H9 (cell line): ENCODE results near the gene GABRB1. TPM values are rescaled to one million over a fixed set of nuclear protein-coding genes. Genes with fewer than 3 reads are reported as not detected.

Source experiments
- DNase-seq: peaks from one replicate; pipeline ENCODE4 v3.0.0-alpha.2; 2017
- H2AFZ ChIP-seq: one replicate; pipeline ENCODE4 v1.6.1; 2013; ENCODE audit warnings: mild to moderate bottlenecking, low read length, control low read depth, moderate library complexity
- H2AK5ac ChIP-seq: 2 replicates; pipeline ENCODE4 v1.6.1; 2013; ENCODE audit warnings: low read length, control low read depth, mixed read lengths; ENCODE audit not compliant: insufficient read length
- H2BK120ac ChIP-seq: one replicate; pipeline ENCODE4 v1.6.1; 2013; ENCODE audit warnings: low read depth, mild to moderate bottlenecking, low read length, control low read depth, inconsistent platforms; ENCODE audit not compliant: poor library complexity, severe bottlenecking
- H2BK12ac ChIP-seq: 2 replicates; pipeline ENCODE4 v1.6.1; 2013; ENCODE audit warnings: low read length, control low read depth, mixed read lengths, low read depth; ENCODE audit not compliant: insufficient read length
- H2BK15ac ChIP-seq: 2 replicates; pipeline ENCODE4 v1.6.1; 2013; ENCODE audit warnings: low read depth, low read length, control low read depth
- H2BK20ac ChIP-seq: one replicate; pipeline ENCODE4 v1.6.1; 2013; ENCODE audit warnings: low read depth, mild to moderate bottlenecking, low read length, control low read depth, inconsistent platforms; ENCODE audit not compliant: poor library complexity, severe bottlenecking
- H2BK5ac ChIP-seq: 2 replicates; pipeline ENCODE4 v1.6.1; 2013; ENCODE audit warnings: low read length, control low read depth, mixed read lengths; ENCODE audit not compliant: insufficient read length
- H3K14ac ChIP-seq: 2 replicates; pipeline ENCODE4 v1.6.1; 2013; ENCODE audit warnings: low read length, control low read depth; ENCODE audit not compliant: insufficient read depth
- H3K18ac ChIP-seq: 2 replicates; pipeline ENCODE4 v1.6.1; 2013; ENCODE audit warnings: low read depth, mild to moderate bottlenecking, mixed read lengths, low read length, control low read depth; ENCODE audit not compliant: insufficient read length
- H3K23ac ChIP-seq: 2 replicates; pipeline ENCODE4 v1.6.1; 2013; ENCODE audit warnings: low read length, control low read depth, mixed read lengths, low read depth; ENCODE audit not compliant: insufficient read length
- H3K23me2 ChIP-seq: 2 replicates; pipeline ENCODE4 v1.6.1; 2013; ENCODE audit warnings: low read depth, mild to moderate bottlenecking, mixed read lengths, low read length, control low read depth; ENCODE audit not compliant: insufficient read length, poor library complexity, severe bottlenecking
- H3K27ac ChIP-seq: 2 replicates; pipeline ENCODE4 v1.5.1; 2013; ENCODE audit warnings: low read length, control low read depth, mixed read lengths, low read depth; ENCODE audit not compliant: insufficient read length
- H3K27me3 ChIP-seq: 2 replicates; pipeline ENCODE4 v1.6.1; 2013; ENCODE audit warnings: low read length, control low read depth, inconsistent platforms; ENCODE audit not compliant: insufficient read depth
- H3K4ac ChIP-seq: 2 replicates; pipeline ENCODE4 v1.6.1; 2013; ENCODE audit warnings: low read depth, mild to moderate bottlenecking, control low read depth, inconsistent platforms, low read length, moderate library complexity
- H3K4me1 ChIP-seq: 2 replicates; pipeline ENCODE4 v1.6.1; 2013; ENCODE audit warnings: low read length, control low read depth, inconsistent platforms; ENCODE audit not compliant: insufficient read depth
- H3K4me2 ChIP-seq: 2 replicates; pipeline ENCODE4 v1.6.1; 2013; ENCODE audit warnings: low read length, control low read depth, mixed read lengths; ENCODE audit not compliant: insufficient read length, insufficient read depth
- H3K56ac ChIP-seq: 2 replicates; pipeline ENCODE4 v1.6.1; 2013; ENCODE audit warnings: low read depth, mild to moderate bottlenecking, mixed read lengths, low read length, control low read depth; ENCODE audit not compliant: insufficient read length
- H3K79me1 ChIP-seq: 2 replicates; pipeline ENCODE4 v1.6.1; 2013; ENCODE audit warnings: low read depth, mild to moderate bottlenecking, moderate library complexity, low read length, control low read depth, inconsistent platforms; ENCODE audit not compliant: insufficient read depth, poor library complexity, severe bottlenecking
- H3K79me2 ChIP-seq: 2 replicates; pipeline ENCODE4 v1.6.1; 2013; ENCODE audit warnings: low read length, control low read depth, inconsistent platforms; ENCODE audit not compliant: insufficient read depth
- H3K9ac ChIP-seq: 2 replicates; pipeline ENCODE4 v1.6.1; 2013; ENCODE audit warnings: low read length, control low read depth, mixed read lengths; ENCODE audit not compliant: insufficient read length; ENCODE audit errors: extremely low read depth
- H3K9me3 ChIP-seq: one replicate; pipeline ENCODE4 v1.6.1; 2013; ENCODE audit warnings: low read depth, low read length, inconsistent platforms; ENCODE audit not compliant: control insufficient read depth
- H3T11ph ChIP-seq: one replicate; pipeline ENCODE4 v1.6.1; 2013; ENCODE audit warnings: mild to moderate bottlenecking, low read length, control low read depth, inconsistent platforms
- H4K20me1 ChIP-seq: one replicate; pipeline ENCODE4 v1.6.1; 2013; ENCODE audit not compliant: control insufficient read depth, insufficient read length, insufficient read depth
- H4K5ac ChIP-seq: 2 replicates; pipeline ENCODE4 v1.6.1; 2013; ENCODE audit warnings: low read depth, mild to moderate bottlenecking, mixed read lengths, low read length, control low read depth; ENCODE audit not compliant: insufficient read length
- H4K8ac ChIP-seq: replicated peaks from 2 replicates; pipeline ENCODE4 v1.6.1; 2013; ENCODE audit warnings: low read length, control low read depth, mixed read lengths, low read depth; ENCODE audit not compliant: insufficient read length
- H4K91ac ChIP-seq: 2 replicates; pipeline ENCODE4 v1.6.1; 2013; ENCODE audit warnings: low read depth, mild to moderate bottlenecking, moderate library complexity, mixed read lengths, low read length, control low read depth; ENCODE audit not compliant: insufficient read length
- H3K27ac Mint-ChIP-seq, 3 experiments: 2 replicates in 2 of 3; 3 replicates in 1 of 3; pipeline ENCODE4 v1.8.0; 2020 to 2021; ENCODE audit warnings: mixed read lengths in 3 of 3, mild to moderate bottlenecking in 1 of 3, moderate library complexity in 1 of 3
- H3K27me3 Mint-ChIP-seq: 2 replicates; pipeline ENCODE4 v1.8.0; 2021; ENCODE audit warnings: low read depth, mild to moderate bottlenecking, moderate library complexity, mixed read lengths
- H3K36me3 Mint-ChIP-seq, 3 experiments: 2 replicates in 2 of 3; 3 replicates in 1 of 3; pipeline ENCODE4 v1.8.0; 2020 to 2021; ENCODE audit warnings: low read depth in 3 of 3, mixed read lengths in 3 of 3; ENCODE audit not compliant: insufficient read depth in 1 of 3
- H3K4me1 Mint-ChIP-seq, 2 experiments: 2 replicates each; pipeline ENCODE4 v1.8.0; 2020; ENCODE audit warnings: mixed read lengths in 2 of 2
- H3K4me3 Mint-ChIP-seq, 2 experiments: 2 replicates in 1 of 2; 3 replicates in 1 of 2; pipeline ENCODE4 v1.8.0; 2020 to 2021; ENCODE audit warnings: mild to moderate bottlenecking in 2 of 2, mixed read lengths in 2 of 2, moderate library complexity in 1 of 2
- H3K9me3 Mint-ChIP-seq, 2 experiments: 2 replicates in 1 of 2; 3 replicates in 1 of 2; pipeline ENCODE4 v1.8.0; 2020; ENCODE audit warnings: mild to moderate bottlenecking in 2 of 2, mixed read lengths in 2 of 2, moderate library complexity in 1 of 2
- WGBS: extraction: QIAGEN DNeasy Blood & Tissue Kit; methylation state at CpG from one replicate; pipeline ENCODE4 v1.1.7; 2013; ENCODE audit warnings: missing lambda C conversion rate, low lambda C conversion rate, mixed read lengths; ENCODE audit not compliant: insufficient read length; ENCODE audit errors: extremely low coverage; 5-methylcytosine and 5-hydroxymethylcytosine counted together
- total RNA-seq: library from RNA; stranded (reverse); gene quantifications from 2 replicates; pipeline ENCODE4 v1.2.1, GENCODE V29; 2021
- TF ChIP-seq, protein P1 (sequence below): fragments of 200-600 bp; sonication (generic); conservative IDR thresholded peaks from 3 replicates; pipeline ENCODE4 v1.8.0; 2021; ENCODE audit warnings: antibody characterized with exemption, mild to moderate bottlenecking

GABRB1 gene
- total RNA-seq, 1 experiment from 2014 or later: 0.39 TPM

DNA sequence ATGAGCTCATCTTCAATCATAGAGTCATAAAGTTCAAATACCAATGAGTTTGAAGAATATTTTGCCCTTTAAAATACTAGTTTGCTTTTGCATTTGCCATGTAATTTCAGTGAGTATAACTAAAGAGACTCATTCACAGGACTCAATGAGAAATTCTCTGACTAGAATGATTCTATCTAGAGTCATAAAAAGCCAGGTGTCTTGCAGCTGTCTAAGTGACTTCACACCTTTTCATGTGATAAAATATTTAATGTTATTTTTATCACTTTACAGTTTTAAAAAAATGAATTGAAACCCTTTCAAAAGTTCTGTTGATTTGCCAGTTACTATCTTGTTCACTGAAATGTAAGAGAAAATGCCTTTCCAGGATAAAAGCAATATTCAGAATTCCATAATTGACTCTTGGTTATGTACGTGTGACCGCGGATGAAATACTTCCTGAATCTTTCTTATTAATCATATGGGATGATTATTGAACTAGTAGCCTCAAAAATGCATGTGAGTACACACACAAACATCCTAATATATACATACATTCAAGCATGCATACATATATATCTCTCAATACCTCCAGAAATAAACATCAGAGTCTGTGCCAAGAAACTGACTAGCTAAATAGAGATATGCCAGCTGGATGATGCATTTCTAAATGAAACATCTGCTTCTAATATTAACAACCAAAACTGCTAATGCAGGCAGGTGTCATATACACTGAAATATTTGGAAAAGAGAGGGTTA is 87.0 kb downstream of the GABRB1 start:
- Histone ChIP-seq H2AK5ac (no peak overlapping the region), H3K79me1 (no peaks in the 10 kb centered on the region), H3K18ac (no peak overlapping the region), H4K20me1 (no peaks in the 10 kb centered on the region), H2BK20ac (no peak overlapping the region), H3K4me2 (no peak overlapping the region), H4K5ac (no peak overlapping the region), H3K23me2 (no peaks in the 10 kb centered on the region), H2BK12ac (no peak overlapping the region), H3K4me1 (no peaks in the 10 kb centered on the region), H3K27me3 (no peaks in the 10 kb centered on the region), H3K56ac (no peak overlapping the region), H3K14ac (no peak overlapping the region), H3K23ac (no peak overlapping the region), H4K8ac (no peak overlapping the region), H3K4ac (no peak overlapping the region), H3K79me2 (no peaks in the 10 kb centered on the region), H4K91ac (no peak overlapping the region), H2AFZ (no peak overlapping the region), H3K27ac (no peak overlapping the region), H3K9ac (no peak overlapping the region), H2BK15ac (no peak overlapping the region), H2BK5ac (no peak overlapping the region), H2BK120ac (no peak overlapping the region), H3K9me3 (no peaks in the 10 kb centered on the region), H3T11ph (no peak overlapping the region)
- WGBS: no CpG with 5 or more reads among the region's 3 CpGs
- no peak overlapping the region for H3K27ac Mint-ChIP-seq
- H3K4me1 Mint-ChIP-seq: no peaks in the 10 kb centered on the region
- TF ChIP-seq, protein P1, sequence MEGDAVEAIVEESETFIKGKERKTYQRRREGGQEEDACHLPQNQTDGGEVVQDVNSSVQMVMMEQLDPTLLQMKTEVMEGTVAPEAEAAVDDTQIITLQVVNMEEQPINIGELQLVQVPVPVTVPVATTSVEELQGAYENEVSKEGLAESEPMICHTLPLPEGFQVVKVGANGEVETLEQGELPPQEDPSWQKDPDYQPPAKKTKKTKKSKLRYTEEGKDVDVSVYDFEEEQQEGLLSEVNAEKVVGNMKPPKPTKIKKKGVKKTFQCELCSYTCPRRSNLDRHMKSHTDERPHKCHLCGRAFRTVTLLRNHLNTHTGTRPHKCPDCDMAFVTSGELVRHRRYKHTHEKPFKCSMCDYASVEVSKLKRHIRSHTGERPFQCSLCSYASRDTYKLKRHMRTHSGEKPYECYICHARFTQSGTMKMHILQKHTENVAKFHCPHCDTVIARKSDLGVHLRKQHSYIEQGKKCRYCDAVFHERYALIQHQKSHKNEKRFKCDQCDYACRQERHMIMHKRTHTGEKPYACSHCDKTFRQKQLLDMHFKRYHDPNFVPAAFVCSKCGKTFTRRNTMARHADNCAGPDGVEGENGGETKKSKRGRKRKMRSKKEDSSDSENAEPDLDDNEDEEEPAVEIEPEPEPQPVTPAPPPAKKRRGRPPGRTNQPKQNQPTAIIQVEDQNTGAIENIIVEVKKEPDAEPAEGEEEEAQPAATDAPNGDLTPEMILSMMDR: no peak
- no peaks in the 10 kb centered on the region for H3K27me3 Mint-ChIP-seq
- DNase-seq: no peak
- no peak overlapping the region for H3K4me3 Mint-ChIP-seq
- no peaks in the 10 kb centered on the region for H3K9me3 Mint-ChIP-seq
- no peaks in the 10 kb centered on the region for H3K36me3 Mint-ChIP-seq
